ENCODE results near the gene CC2D2A.

Gene CC2D2A
- total RNA-seq, result 0.05 to 0.52 reads per million in 2 donors

DNA sequence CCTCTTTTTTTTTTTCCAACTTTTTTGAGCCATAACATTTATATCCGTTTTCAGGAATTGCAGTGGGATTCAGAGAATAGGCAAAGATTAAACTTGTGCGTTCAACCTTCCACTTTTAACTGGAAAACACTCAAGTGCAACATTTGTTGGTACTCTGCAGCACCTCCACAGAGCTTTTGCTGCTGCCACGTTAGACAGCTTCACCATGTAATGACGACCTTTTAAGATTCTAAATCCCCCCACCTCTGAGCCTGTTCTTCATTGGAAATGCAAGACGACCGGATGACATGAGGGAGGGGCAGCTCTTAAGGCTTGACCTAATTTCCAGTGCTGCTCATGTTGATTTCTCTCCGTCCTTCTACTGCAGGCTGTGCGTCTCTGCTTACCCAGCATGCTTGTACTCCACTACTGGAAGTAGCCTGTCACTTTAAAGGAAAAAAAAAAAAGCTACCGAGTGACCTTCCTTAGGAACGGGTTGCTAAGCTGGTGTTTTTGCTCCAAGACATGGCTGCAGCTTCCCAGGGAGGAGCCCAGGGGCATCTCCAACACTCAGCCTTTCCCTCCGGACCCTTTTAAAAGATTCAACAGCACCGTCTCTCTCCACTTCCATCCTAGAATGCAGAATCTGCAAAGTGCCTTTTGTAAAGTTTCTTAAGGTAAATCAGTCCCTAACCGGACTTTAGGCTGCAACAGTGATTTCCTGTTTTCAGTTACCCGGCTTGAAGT is at the start of gene CC2D2A:
Gene CC2D2A (plus strand): TSS at position 481 of the 726 bp plus-strand sequence. CDS start 6,051 bp downstream, outside the sequence.
- no peak for DNase-seq

DNA sequence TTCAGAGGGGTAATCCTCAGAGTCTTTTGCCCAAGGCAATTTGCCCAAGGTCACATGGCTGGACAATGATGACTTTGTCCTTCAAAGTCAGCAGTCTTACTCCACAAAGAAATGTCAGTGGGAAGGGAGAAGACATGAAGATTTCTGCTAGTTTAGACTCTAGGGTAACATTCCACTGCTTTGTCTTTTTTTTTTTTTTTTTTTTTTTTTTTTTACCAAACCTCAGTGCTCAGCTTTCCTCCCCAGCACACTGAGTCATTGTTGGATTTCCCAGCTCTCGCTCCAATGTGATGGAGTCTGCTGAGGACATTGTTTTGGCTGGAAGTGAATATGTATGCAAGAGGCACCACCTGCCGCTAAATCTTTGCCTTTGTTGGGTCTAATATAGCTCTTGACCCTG is 49.0 kb upstream of the CC2D2A start:
- DNase-seq, result no peak

DNA sequence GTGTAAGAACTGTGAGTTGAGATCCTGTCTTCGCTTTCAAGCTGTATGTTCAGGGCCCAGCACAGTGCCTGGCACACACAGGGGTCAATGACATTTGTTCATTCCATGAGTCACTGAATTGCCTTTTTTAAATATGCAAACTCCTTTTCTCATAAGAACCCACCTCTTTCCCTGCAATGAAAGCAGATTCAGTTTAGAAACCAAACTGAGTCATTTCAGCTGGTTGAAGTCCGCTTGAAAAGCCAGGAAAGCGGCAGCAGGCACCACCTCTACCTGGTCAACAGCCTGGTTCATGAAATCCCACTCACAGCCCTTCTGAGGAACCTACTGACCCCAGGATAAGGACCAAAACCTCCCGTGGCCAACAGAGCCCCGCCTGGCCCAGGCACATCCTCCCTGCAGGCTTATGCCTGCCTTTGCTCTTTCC is 46.4 kb upstream of the CC2D2A start:
- DNase-seq, result no peak

DNA sequence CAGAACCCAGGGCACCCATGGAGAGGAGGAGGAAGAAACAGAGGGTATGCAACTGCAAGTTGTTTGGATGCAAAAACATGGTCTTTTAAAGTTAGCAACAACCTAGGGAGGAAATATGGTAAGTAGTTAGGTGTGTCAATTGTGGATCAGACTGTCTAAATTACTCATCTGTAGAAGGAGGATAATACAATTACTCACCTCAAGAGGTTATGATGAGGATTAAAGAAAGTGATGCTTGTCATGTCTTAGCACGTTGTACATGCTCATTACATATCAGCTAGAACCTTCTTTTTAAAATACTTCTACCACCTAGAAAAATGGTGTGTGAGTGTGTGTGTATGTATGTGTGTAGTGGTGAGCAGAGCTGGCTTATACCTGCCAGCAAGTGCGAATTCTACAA is 44.2 kb upstream of the CC2D2A start:
- no peak for DNase-seq

DNA sequence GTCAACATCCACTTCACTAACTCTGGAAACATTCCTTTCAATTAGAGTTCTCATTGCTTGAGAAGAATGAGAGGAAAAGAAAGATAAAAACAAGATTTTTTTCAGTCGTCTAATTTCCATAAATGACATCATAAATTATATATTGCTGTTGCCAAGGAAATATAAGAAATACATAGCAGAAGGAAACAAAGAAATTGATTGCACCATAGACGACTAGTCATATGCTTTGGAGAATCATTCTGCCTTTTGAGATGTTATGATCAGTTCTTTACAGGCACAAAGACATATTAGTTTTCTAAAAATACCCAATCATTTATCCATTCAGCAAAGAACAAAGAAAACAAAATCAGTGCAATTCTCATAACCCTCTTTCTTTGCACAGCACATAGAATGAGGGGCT is 42.5 kb upstream of the CC2D2A start:
- DNase-seq, result no peak

DNA sequence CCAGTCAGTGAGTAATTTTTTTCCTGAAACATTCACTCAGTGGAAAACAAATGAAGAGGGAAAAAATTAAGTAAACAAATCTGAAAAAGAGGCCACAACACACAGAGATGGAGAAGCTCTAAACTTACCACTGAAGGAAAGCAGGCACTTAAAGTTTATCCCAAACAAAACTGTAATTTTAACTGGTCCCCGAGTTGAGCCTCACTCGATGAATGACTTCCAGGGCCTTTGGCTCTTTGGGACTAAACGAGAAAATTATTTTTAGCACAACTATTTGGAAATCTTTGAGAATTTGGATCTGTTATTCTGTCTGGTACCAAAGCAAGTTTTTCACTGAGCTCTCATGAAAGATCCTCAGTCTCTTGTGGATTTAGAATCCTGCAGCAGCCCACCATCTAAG is 42.0 kb upstream of the CC2D2A start, which contains the start of gene C1QTNF7:
Gene C1QTNF7 (plus strand): TSS at position 333 of the 400 bp plus-strand sequence. CDS start 7,711 bp downstream, outside the sequence.
- DNase-seq, result no peak

DNA sequence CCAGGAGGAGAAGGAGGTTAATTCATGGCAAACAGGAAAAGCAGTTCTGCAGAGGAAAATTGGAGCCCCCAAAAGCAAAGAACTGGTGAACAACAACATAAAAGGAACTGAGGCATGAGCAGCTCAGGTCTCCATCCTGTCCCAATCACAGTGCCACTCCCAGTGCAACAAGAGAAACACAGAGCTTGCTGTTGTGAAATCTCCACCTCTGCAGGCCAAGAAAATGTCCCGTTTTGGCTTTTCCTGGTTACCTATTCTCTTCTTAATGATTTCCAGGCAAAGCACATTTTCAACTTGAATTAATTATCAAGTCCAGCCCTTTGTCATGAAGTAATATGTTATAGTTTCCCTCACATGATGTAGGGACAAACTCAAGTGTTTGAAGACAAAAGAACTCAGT is 41.1 kb upstream of the CC2D2A start:
- DNase-seq, result no peak

DNA sequence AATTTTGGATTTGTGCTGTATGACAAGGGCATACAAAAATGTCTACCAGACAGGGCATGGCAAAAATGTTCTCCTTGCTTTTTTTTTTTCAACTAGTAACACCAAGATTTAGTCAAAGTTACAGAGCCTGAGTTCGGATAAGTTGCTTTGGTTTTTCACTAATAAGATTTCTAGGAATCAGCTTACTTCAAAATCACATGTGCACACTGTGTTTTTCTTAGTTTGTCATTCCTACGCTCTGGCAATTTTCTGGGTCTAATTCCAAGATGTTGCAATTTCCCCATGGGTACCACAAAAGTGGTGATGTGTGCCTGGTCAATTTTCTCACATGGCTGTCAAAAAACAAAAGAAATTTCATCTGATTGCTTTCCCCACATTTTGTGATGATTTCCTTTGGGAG is 35.6 kb upstream of the CC2D2A start:
- no peak for DNase-seq

DNA sequence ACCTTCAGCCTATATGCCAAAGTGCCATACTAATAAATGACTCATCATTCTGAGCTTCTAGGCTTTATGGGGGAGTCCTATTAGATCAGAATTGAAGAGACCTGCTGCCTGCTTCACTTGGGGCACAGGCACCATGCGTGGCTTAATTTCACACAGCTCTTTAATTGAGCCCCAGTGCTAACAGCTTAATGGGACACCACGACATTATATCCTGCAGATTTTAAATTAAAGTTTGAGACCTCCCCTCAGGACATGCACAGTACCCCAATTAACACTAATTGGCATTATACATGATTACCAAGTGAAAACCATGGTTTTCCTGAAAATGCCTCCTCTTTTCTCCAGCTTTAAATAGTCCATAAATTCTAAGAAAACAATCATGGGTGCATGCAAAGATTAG is 35.0 kb upstream of the CC2D2A start:
- DNase-seq, result no peak

DNA sequence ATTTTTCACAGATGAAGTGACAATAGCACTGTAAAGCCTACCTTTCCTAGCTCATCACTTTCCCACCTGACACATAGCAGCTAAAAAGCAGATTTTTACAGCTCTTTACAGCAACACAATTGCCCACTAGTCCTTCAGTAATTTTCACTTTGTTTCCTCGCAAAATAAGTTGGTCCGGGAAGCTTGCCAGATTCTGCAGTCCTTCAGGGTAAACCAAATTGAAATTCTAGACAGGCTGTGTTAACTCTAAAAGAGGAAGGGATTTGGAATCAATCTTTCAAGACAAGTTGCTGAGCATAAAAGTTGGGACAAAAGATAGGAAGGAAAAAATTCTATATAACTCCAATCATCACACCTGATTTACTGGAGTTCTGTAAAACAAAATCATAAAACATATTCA is 33.2 kb upstream of the CC2D2A start:
- DNase-seq, result no peak

DNA sequence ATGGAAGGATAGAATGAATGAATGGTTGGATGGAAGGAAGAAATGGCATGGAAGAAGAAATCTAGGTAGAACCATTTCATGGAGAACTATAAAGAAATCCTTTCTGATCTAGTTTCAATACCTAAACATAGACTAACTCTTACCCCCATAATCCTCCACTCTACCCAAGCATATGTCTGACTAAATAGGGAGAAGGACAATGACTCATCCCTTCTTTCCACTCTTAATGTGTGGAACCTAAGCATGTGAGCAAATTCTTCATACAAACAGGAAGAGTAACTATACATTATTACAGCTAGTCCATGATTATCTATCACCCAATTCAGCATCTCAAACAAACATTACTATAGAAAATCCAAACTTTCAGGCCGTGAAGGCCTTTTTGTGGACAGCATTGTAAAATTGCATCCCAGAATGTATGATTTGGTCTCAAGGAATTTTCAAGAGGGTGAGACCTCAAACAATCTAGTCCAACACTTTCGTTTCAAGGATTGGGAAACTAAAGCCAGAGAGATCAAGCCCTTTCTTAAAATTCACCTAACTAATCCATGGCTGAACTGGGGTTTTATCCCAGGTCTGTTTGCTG is 30.6 kb upstream of the CC2D2A start:
- DNase-seq, result no peak

DNA sequence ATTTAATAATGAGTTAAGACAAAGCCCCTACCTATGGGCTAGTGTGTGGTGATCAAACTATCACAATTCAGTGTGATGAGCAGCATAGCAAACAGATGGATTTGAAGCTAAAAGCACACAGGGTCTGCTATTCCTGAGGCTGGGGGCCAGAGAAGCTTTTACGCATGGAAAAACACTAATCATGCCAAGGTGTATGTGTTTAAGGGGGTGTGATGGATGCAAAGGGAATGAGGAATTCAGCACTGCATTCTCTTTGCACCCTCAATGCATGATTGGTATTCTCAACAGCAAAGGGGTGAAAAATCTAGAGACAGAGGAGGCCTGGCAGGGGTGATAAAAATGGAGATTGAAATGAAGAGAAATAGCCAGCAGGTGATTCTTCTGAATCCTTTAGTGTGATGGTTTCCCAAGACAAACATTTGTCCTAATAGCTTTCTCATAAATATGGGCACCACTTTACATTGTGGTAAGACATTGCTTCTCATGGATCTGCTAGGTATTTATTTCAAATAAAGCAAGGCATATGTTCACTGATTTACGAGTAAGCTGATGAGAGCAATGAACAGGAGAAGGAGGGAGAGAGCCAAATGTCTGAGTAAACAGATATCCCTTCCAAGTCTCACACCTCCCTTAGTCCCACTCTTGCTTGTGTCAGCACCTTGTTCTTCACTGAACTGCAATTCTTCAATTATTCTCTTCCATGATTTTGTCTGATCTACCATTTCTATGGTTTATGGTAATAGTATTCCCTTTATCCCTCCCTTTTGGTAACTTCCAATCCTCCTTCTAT is 26.1 kb upstream of the CC2D2A start:
- no peak for DNase-seq

DNA sequence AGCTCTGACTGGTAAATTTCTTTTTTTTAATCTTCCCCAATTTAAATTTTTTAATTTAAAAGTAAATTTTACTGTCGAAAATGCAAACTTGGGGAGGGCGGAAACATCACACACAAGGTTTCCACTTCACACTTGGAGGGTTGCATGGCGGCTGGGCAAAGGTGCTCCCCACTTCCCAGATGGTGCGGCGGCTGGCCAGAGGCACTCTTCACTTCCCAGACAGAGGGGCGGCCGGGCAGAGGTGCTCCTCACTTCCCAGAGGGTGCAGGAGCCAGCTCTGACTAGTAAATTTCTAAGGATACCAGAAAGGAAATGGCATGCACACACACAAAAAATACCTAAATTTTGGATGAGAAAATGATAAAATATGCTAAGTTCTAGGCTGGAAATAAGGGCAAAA is 25.4 kb upstream of the CC2D2A start:
- DNase-seq, result no peak

DNA sequence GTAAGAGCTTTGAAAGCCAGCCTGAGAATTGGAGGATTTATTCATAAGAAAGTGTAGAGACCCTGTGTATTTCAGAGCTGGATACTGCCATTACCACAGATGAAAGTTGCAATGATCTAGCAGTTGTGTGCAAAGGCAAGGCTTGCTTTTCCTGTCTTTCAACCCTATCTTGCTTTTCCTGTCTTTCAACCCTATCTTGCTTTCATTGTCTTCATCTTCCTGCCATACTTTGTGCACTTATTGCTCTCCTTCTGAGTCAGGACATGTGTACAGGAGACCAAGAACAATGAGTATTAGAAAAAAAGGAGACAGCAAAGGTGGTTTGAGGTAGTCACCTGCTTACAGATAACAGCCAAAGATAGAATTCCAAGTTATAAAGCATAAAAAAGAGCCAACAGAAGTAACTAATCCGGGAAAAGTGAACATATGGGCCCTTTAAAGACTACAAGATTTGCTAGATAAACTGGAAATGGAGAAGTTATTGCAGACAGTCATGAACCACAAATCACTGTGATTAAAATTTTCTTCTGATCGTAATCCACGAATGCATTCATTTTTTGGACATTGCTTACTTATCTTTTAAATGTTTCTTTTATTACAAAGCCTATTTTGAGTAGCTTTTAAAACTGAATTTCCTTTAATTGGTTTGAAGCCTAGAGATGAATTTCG is 24.7 kb upstream of the CC2D2A start:
- DNase-seq, result no peak

DNA sequence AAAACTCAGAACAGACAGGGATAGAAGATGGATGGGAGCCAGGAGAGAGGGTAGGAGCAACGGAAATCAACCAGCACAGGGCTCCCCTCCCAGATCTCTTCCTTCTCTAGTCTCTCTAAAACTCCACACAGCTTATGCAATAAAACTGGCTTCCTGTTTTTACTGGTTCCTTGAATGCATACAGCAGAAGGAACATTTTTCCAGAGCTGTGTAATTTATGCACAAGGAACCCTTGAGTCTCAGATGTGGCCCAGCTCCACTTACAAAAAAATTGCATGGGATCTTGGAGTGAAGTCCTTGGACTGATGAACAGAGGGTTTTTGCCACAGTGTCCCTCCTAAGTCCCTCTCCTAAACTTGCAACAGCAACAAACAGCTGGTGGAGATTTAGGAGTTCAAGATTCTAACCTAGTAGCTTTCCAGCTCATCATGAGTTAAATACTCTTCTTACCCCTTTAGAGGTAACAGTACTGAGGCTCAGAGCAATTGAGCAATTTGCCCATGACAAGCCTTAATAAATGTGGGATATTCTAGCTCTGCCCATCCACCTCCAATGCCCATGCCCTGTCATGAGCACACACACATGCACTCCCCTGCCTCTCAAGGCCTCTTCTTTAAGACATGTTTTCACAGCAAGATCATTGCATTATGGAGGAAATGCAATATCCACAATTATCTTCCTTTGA is 18.4 kb upstream of the CC2D2A start:
- no peak for DNase-seq

DNA sequence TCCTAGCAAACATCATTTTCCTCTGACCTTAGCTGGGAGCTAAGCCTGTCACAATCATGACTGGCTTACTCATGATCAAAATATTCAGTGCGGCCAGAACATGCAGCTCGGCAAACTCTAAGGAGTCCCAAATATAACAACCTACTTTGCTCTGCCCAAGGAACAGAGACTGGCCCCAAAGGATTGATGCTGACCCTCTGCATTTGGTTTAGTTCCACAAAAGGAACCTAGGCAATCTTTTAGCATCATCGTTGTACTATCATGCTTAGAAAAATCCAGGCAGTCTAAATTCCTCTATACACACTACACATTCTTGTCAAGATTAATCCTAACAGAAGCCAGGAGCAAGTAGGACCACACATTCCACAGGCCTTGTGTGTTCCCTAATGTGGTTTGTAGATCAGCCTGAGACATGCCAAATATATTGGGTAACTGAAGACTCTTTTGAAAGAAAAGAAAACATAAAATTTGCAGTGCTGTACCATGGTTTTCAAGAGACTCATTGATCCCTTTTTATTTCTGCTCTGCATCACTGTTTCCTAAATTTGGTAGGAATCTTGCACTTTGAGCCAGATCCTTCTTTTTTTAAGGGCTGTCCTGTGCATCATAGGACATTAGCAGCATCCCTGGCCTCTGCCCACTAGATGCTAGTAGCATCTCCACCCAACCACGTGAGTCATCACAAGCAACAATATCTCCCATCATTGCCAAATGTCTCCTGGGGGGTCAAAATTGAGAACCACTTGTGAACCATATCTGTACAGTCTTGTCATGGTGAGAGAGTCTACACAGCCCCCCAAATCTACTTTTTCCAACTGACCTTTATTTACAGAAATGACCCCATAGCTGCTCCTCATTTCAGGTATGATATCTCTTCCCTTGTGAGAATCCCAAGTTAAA is 17.6 kb upstream of the CC2D2A start:
- DNase-seq, result no peak

DNA sequence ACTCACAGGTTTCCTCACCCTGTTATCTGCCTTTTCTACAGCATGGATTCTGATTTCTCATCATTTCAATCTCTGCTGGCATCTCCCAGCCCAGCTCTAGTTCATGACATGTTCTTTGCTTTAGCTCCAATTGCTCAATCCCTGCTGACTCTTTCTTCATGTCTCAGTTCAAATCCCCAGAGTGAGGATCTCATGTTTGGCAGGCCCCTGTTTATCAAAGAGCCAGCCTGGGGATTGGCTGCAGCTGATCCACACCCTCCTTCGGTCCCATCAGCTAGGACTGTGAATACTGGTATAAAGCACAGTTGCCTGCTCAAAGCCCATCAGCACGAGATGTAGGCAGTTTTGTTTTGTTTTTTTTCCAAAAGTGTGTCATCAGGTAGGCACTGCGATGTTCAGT is 14.4 kb upstream of the CC2D2A start:
- DNase-seq, result no peak

DNA sequence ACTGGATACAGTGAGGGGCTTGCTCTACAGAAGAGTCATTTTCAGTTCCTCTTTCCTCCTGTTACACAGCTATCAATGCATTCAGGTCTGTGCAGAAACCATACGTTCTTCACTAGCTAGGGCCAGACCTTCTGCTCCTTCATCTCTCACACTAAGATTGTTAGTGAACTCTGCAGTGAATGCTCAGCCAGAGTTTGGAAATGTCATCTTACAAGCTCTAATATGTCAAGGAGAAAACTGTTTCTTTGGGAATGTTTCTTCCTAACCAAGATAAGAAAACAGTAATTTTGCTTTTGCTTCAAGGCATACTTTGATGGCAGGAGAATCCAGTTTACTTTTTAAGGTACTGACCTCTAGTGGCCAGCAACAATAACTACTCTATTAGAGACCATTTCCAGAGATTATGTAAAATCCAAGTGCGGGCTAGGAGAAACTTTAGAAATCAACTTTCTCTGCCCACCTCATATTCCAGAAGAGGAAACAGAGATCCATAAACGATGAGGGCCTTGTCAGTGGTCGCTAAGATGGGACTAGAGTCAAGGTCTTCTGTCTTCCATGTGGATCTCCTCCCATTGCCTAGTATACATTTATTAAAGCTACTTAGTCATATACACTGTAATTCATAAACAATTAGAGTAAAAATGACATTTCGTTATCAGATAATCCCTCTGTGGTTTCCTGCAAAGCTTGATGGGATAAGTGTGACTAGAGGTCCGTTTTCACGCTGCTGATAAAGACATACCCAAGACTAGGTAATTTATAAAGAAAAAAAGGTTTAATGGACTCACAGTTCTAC is 12.1 kb upstream of the CC2D2A start:
- DNase-seq, result no peak

DNA sequence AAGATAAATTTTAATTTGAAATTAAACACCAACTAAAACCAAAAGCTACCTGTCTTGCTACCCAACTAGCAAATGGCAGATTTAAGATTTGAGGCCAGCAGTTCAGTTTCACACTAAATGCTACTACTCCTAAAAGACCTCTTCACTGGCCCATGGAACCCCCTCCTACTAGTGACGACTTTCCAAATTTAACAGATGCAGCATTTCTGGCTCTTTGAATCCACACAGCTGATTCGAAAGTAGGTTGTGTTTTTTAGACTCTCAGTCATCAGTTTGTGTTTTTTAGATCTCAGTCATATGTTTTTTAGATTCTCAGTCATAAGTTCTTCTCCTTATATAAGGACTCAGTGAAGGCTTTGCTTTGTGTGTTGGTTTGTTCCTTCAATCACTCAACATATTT is 11.1 kb upstream of the CC2D2A start:
- no peak for DNase-seq

DNA sequence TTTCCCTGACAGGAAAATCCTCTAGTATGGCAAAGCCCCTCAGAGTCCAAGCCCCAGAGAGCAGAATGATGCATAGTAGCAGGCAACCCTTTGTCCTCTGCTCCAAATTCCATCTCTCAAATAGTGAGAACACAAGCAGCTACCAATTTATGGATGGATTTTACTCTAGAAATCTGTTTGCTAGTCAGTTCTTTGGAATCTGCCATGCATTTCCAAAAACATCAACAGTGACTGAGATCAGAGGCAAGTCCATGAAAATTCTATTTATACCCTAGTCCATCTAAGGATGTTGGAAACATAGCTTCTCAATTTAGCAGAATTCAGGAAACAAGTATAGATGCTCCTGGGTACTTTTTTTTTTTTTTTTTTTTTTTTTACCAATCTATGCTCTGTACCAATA is 10.0 kb upstream of the CC2D2A start:
- no peak for DNase-seq

DNA sequence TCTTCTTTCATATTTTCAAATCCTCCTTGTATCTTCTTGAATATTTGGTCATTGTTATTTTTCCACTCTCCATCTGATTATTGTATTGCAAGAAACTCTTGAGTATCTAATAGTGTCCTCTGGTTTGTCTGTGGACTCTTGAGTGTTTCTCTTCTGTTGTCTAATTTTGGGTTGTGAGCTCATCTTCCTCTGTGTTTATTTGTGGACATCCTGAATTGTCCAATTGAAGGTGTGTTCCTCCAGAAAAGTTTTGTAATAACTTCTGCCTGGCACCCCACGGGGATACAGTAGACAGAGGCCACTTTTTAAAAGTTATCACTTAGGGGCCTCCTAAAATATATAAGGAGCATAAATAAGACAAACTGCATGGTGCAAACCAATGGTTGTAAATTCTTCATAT is 3.1 kb upstream of the CC2D2A start:
- no peak for DNase-seq
